H1 (cell line): ENCODE data around the gene PTPRD. TPM values are rescaled to one million over a fixed set of nuclear protein-coding genes. Genes with fewer than 3 reads are reported as not detected.

Experiments
- CTCF ChIA-PET: fragments of 300-600 bp; sonication (Branson Sonifier 250); formaldehyde crosslinking; loops from one replicate; lab custom pipeline; 2021; ENCODE audit not compliant: partially characterized antibody; lab: Charles Lee
- POLR2A ChIA-PET: fragments of 300-600 bp; sonication (Branson Sonifier 250); formaldehyde crosslinking; loops from one replicate; lab custom pipeline; 2021; ENCODE audit warnings: inconsistent platforms; ENCODE audit not compliant: partially characterized antibody; lab: Charles Lee
- DNase-seq, 2 experiments: peaks; one replicate each; pipeline versions ENCODE4 v3.0.0 to v3.0.0-alpha.2; 2010 to 2022; ENCODE audit warnings: low spot score in 2 of 2, low read depth in 1 of 2, mixed read lengths in 1 of 2
- FAIRE-seq: peaks from 2 replicates; lab custom pipeline; 2011; peaks lifted over from hg19 to GRCh38; lab: Jason Lieb, UNC
- H2AFZ ChIP-seq: 2 replicates; pipeline ENCODE4 v1.8.1; 2012; ENCODE audit warnings: low read length, inconsistent platforms
- H2AK5ac ChIP-seq: 2 replicates; pipeline ENCODE4 v1.6.1; 2013; ENCODE audit warnings: low read depth, low read length
- H2BK120ac ChIP-seq: replicated peaks from 2 replicates; pipeline ENCODE3; 2013; ENCODE audit warnings: low read depth, low read length, inconsistent platforms
- H2BK12ac ChIP-seq: 2 replicates; pipeline ENCODE4 v1.6.1; 2013; ENCODE audit warnings: low read depth, low read length
- H2BK15ac ChIP-seq: 2 replicates; pipeline ENCODE4 v1.6.1; 2013; ENCODE audit warnings: low read length
- H2BK20ac ChIP-seq: 2 replicates; pipeline ENCODE4 v1.6.1; 2013; ENCODE audit warnings: low read length
- H2BK5ac ChIP-seq: 2 replicates; pipeline ENCODE4 v1.6.1; 2013; ENCODE audit warnings: low read depth, low read length
- H3K14ac ChIP-seq: 2 replicates; pipeline ENCODE4 v1.6.1; 2013; ENCODE audit warnings: inconsistent platforms; ENCODE audit not compliant: insufficient read length
- H3K18ac ChIP-seq: 2 replicates; pipeline ENCODE4 v1.6.1; 2013; ENCODE audit warnings: low read length; ENCODE audit errors: extremely low read depth
- H3K23ac ChIP-seq: 2 replicates; pipeline ENCODE4 v1.6.1; 2013; ENCODE audit warnings: inconsistent platforms; ENCODE audit not compliant: insufficient read length
- H3K23me2 ChIP-seq: 2 replicates; pipeline ENCODE4 v1.6.1; 2013; ENCODE audit warnings: low read depth, low read length
- H3K27ac ChIP-seq: 2 replicates; pipeline ENCODE4 v1.6.1; 2011; ENCODE audit warnings: low read depth, low read length, inconsistent platforms
- H3K27me3 ChIP-seq, 4 experiments: replicated peaks in 1 of 4; 1 replicate in 1 of 4; 2 replicates in 3 of 4; pipeline versions ENCODE4 v1.6.1 to v1.8.1; 2011 to 2013; ENCODE audit warnings: low read length in 3 of 4, mild to moderate bottlenecking in 3 of 4, inconsistent platforms in 2 of 4, mixed read lengths in 2 of 4, moderate library complexity in 1 of 4; ENCODE audit not compliant: control insufficient read depth in 3 of 4, insufficient read depth in 3 of 4; ENCODE audit errors: extremely low read depth in 1 of 4
- H3K36me3 ChIP-seq, 4 experiments: 2 replicates each; pipeline versions ENCODE4 v1.6.1 to v1.8.1; 2011 to 2013; ENCODE audit warnings: mild to moderate bottlenecking in 4 of 4, low read length in 3 of 4, moderate library complexity in 2 of 4, control low read depth in 1 of 4, inconsistent platforms in 1 of 4; ENCODE audit not compliant: insufficient read depth in 4 of 4, control insufficient read depth in 2 of 4
- H3K4ac ChIP-seq: replicated peaks from 2 replicates; pipeline ENCODE3; 2013; ENCODE audit warnings: low read length, low read depth, mixed read lengths, inconsistent platforms; ENCODE audit not compliant: insufficient read length
- H3K4me1 ChIP-seq, 4 experiments: replicated peaks in 1 of 4; 1 replicate in 1 of 4; 2 replicates in 3 of 4; pipeline versions ENCODE4 v1.6.1 to v1.8.1; 2011 to 2013; ENCODE audit warnings: low read length in 3 of 4, inconsistent platforms in 2 of 4, mixed read lengths in 1 of 4; ENCODE audit not compliant: insufficient read depth in 4 of 4, control insufficient read depth in 3 of 4
- H3K4me2 ChIP-seq, 2 experiments: 2 replicates each; pipeline versions ENCODE4 v1.6.1 to v1.8.1; 2011 to 2013; ENCODE audit warnings: low read depth in 2 of 2, low read length in 2 of 2, control low read depth in 1 of 2, inconsistent platforms in 1 of 2, mild to moderate bottlenecking in 1 of 2; ENCODE audit not compliant: insufficient read depth in 1 of 2
- H3K4me3 ChIP-seq, 4 experiments: fragments of 200-600, 300-600 bp in 1 of 4; sonication (generic), shearing (Covaris generic), sonication (Bioruptor Twin) in 1 of 4; 2 replicates each; pipeline versions ENCODE4 v1.5.1 to v1.8.1; 2011 to 2016; ENCODE audit warnings: low read length in 4 of 4, low read depth in 3 of 4, control low read depth in 2 of 4, inconsistent platforms in 2 of 4, mild to moderate bottlenecking in 2 of 4, mixed read lengths in 1 of 4, moderate library complexity in 1 of 4; ENCODE audit not compliant: insufficient read depth in 2 of 4; ENCODE audit errors: extremely low read depth in 1 of 4
- H3K56ac ChIP-seq: replicated peaks from 2 replicates; pipeline ENCODE3; 2013; ENCODE audit warnings: low read depth, mild to moderate bottlenecking, mixed read lengths, low read length, inconsistent platforms; ENCODE audit not compliant: insufficient read length
- H3K79me1 ChIP-seq: 2 replicates; pipeline ENCODE4 v1.6.1; 2013; ENCODE audit warnings: low read depth, low read length, control low read depth
- H3K79me2 ChIP-seq, 2 experiments: 2 replicates each; pipeline versions ENCODE4 v1.6.1 to v1.8.1; 2012 to 2013; ENCODE audit warnings: low read length in 2 of 2, mild to moderate bottlenecking in 2 of 2, inconsistent platforms in 1 of 2; ENCODE audit not compliant: insufficient read depth in 2 of 2, control insufficient read depth in 1 of 2
- H3K9ac ChIP-seq, 4 experiments: replicated peaks in 1 of 4; 1 replicate in 1 of 4; 2 replicates in 3 of 4; pipeline versions ENCODE4 v1.6.1 to v1.8.1; 2011 to 2013; ENCODE audit warnings: low read depth in 3 of 4, low read length in 3 of 4, control low read depth in 2 of 4, mild to moderate bottlenecking in 2 of 4, moderate library complexity in 2 of 4, inconsistent platforms in 1 of 4; ENCODE audit errors: extremely low read depth in 1 of 4
- H3K9me3 ChIP-seq, 2 experiments: 2 replicates each; pipeline versions ENCODE4 v1.6.1 to v1.8.1; 2012 to 2013; ENCODE audit warnings: mild to moderate bottlenecking in 2 of 2, moderate library complexity in 2 of 2, control low read depth in 1 of 2, inconsistent platforms in 1 of 2, low read depth in 1 of 2, low read length in 1 of 2, mixed read lengths in 1 of 2; ENCODE audit not compliant: insufficient read depth in 2 of 2
- H4K20me1 ChIP-seq, 2 experiments: replicated peaks in 1 of 2; 2 replicates each; pipeline versions ENCODE3 to v1.8.1; 2011 to 2013; ENCODE audit warnings: inconsistent platforms in 2 of 2, low read length in 2 of 2, mild to moderate bottlenecking in 1 of 2; ENCODE audit not compliant: insufficient read depth in 2 of 2, control insufficient read depth in 1 of 2
- H4K5ac ChIP-seq: 2 replicates; pipeline ENCODE4 v1.6.1; 2013; ENCODE audit warnings: low read length, low read depth, mixed read lengths, inconsistent platforms; ENCODE audit not compliant: insufficient read length
- H4K8ac ChIP-seq: 2 replicates; pipeline ENCODE4 v1.8.0; 2013; ENCODE audit warnings: mild to moderate bottlenecking, moderate library complexity, low read length, inconsistent platforms; ENCODE audit not compliant: insufficient read depth; ENCODE audit errors: extremely low read depth
- H4K91ac ChIP-seq: replicated peaks from 2 replicates; pipeline ENCODE3; 2013; ENCODE audit warnings: low read length, mixed read lengths, inconsistent platforms; ENCODE audit not compliant: insufficient read length
- BCL11A ChIP-seq, 2 experiments: IDR thresholded peaks; one replicate each; pipeline ENCODE4 v1.6.1; 2011; ENCODE audit warnings: low read depth in 2 of 2, low read length in 2 of 2, mild to moderate bottlenecking in 2 of 2
- CHD2 ChIP-seq: IDR thresholded peaks from 2 replicates; pipeline ENCODE4 v1.6.1; 2012; ENCODE audit warnings: low read length, improper control_type of control experiment
- NRF1 ChIP-seq: IDR thresholded peaks from 2 replicates; pipeline ENCODE4 v1.6.1; 2011; ENCODE audit warnings: mild to moderate bottlenecking, low read depth, low read length, improper control_type of control experiment
- POLR2AphosphoS5 ChIP-seq: IDR thresholded peaks from 2 replicates; pipeline ENCODE4 v1.6.1; 2011; ENCODE audit warnings: low read depth, low read length
- SIN3A ChIP-seq, 2 experiments: IDR thresholded peaks in 1 of 2; conservative IDR thresholded peaks in 1 of 2; 2 replicates each; pipeline ENCODE4 v1.6.1; 2011 to 2012; ENCODE audit warnings: low read length in 2 of 2, improper control_type of control experiment in 1 of 2, low read depth in 1 of 2, mild to moderate bottlenecking in 1 of 2
- polyA plus RNA-seq, 7 experiments: library from polyadenylated mRNA; depleted of rRNA in 3 of 7; stranded (reverse) in 5 of 7; unstranded in 2 of 7; fragments of >200 nt in 5 of 7; fragments of 200-250 nt in 2 of 7; gene quantifications; 1 replicate in 5 of 7; 2 replicates in 1 of 7; 4 replicates in 1 of 7; pipeline versions ENCODE4 v1.2.1 to v1.2.3, GENCODE V29; 2011 to 2013; ENCODE audit warnings: missing spikeins in 2 of 7, mixed read lengths in 2 of 7
- total RNA-seq: library from RNA; stranded (reverse); fragmentation: NEBNext Ultra II Directional; extraction: Animal tissue kit (Norgen Biotek cat#: 25700); gene quantifications from 2 replicates; pipeline ENCODE4 v1.2.1, GENCODE V29; 2021

PTPRD gene
- total and polyA plus RNA-seq, 2 of the 8 experiments (the other 6 are each of a cell fraction or from before 2014, with no cell fraction given) = 17.2 to 77.0 TPM

DNA sequence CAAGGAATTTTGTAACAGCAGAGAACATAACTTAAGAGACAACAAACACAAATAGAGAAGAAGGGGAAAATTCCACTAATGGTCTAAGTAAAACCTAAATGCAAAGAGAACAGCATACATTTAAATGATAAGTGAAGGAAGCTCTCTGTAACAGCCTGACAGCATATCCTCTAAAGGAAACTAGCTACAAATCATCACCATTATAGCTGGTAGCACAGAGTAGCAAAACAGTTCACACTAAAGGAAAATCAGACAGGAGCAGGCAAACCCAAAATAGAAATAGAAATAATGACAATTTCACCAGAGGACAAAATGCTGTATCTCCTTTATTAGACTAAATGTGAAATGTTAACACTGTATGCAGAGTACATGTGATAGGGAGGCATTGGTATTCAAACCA, 532.8 kb downstream of the PTPRD start:
- H2BK120ac ChIP-seq = no peak overlapping the region
- H3K23ac ChIP-seq = no peak overlapping the region
- DNase-seq (no peak), FAIRE-seq (no peak)
- H3K56ac ChIP-seq = no peak overlapping the region
- H3K36me3 ChIP-seq = no peaks in the 10 kb centered on the region
- no peak overlapping the region for H3K4ac ChIP-seq
- H3K14ac ChIP-seq = no peak overlapping the region
- H2BK15ac ChIP-seq = no peak overlapping the region
- H3K27me3 ChIP-seq = no peaks in the 10 kb centered on the region
- H2AFZ ChIP-seq = no peak overlapping the region
- H3K79me2 ChIP-seq = no peaks in the 10 kb centered on the region
- no peak overlapping the region for H2AK5ac ChIP-seq
- ChIA-PET POLR2A (no interaction called here), CTCF (interaction anchor here (1.3 kb wide), 1 partner anchor 189 kb away, joined by 3 read pairs; no protein-coding TSS in a partner anchor)
- H3K4me2 ChIP-seq = peak overlapping the region; percentile 6 to 25; a peak in 2 of 4 replicates
- no peaks in the 10 kb centered on the region for H3K23me2 ChIP-seq
- no peak overlapping the region for H4K91ac ChIP-seq
- no peak for TF ChIP-seq SIN3A (conservative IDR thresholded peaks at IDR 0.05 in 1 of 2, IDR thresholded peaks at IDR 0.05 in 1 of 2; ENCODE audit: low read depth in 1 of 2, low read length in 2 of 2)
- TF ChIP-seq CHD2 = no peak
- TF ChIP-seq BCL11A (IDR thresholded peaks at IDR 0.05; ENCODE audit: low read depth in 2 of 2, low read length in 2 of 2) = no peak
- TF ChIP-seq POLR2AphosphoS5 = no peak
- TF ChIP-seq NRF1 = no peak
- H2BK12ac ChIP-seq = no peak overlapping the region
- H4K8ac ChIP-seq = no peak overlapping the region
- no peak overlapping the region for H3K4me3 ChIP-seq
- H3K9me3 ChIP-seq = no peaks in the 10 kb centered on the region
- H4K20me1 ChIP-seq = no peaks in the 10 kb centered on the region
- H3K79me1 ChIP-seq = no peaks in the 10 kb centered on the region
- no peak overlapping the region for H3K9ac ChIP-seq
- H4K5ac ChIP-seq = no peak overlapping the region
- no peak overlapping the region for H3K18ac ChIP-seq
- no peak overlapping the region for H2BK5ac ChIP-seq
- H2BK20ac ChIP-seq = no peak overlapping the region
- H3K27ac ChIP-seq = no peak overlapping the region
- peaks cover 0 to 4% (median 1%) of the 10 kb centered on the region in 4 experiments; a peak in 2 of 7 replicates for H3K4me1 ChIP-seq
